ENCODE results near the gene ITPR2. TPM values are rescaled to one million over a fixed set of nuclear protein-coding genes. Genes with fewer than 3 reads are reported as not detected.
"Not testable (repeated sequence)": the region's sequence is repeated elsewhere in the genome, so short reads cannot be mapped to it uniquely, and the experiment has no call there.

The ITPR2 gene
- total RNA-seq, 4 donors from 2014 or later: 32.6 to 49.8 (median 39.9) TPM

DNA sequence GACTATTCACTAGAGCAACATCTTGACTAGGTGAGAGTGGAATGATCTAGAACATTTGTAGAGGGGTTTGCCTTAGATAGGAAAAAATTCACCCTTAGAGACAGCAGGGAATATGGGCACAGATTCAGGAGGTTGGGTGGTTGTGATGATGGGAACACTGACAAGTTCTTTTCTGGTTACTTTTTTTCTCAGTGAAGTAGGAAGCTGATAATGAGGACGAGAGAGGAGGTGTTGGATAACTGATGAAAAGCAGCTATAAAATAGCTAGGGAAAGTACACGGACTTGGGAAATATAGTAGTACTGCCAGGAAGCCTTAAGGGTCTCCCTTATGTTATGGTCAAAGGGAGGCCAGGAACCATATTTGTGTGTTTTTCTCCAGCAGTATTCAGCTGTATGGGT, 387.1 kb downstream of the ITPR2 start:
- Histone ChIP-seq H3K4me1 (no peaks in the 10 kb centered on the region), H3K36me3 (peaks cover 0 to 4% (median 0%) of the 10 kb centered on the region in 3 donors), H3K27me3 (no peaks in the 10 kb centered on the region), H3K9me3 (no peaks in the 10 kb centered on the region), H3K27ac (no peak overlapping the region), H3K4me3 (no peak overlapping the region)
- TF ChIP-seq EP300 (IDR thresholded peaks at IDR 0.05) (no peak), POLR2A (IDR thresholded peaks at IDR 0.05) (no peak)
- TF ChIP-seq, protein P1, sequence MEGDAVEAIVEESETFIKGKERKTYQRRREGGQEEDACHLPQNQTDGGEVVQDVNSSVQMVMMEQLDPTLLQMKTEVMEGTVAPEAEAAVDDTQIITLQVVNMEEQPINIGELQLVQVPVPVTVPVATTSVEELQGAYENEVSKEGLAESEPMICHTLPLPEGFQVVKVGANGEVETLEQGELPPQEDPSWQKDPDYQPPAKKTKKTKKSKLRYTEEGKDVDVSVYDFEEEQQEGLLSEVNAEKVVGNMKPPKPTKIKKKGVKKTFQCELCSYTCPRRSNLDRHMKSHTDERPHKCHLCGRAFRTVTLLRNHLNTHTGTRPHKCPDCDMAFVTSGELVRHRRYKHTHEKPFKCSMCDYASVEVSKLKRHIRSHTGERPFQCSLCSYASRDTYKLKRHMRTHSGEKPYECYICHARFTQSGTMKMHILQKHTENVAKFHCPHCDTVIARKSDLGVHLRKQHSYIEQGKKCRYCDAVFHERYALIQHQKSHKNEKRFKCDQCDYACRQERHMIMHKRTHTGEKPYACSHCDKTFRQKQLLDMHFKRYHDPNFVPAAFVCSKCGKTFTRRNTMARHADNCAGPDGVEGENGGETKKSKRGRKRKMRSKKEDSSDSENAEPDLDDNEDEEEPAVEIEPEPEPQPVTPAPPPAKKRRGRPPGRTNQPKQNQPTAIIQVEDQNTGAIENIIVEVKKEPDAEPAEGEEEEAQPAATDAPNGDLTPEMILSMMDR (IDR thresholded peaks at IDR 0.05): no peak
- DNase-seq (ENCODE audit: low spot score in 2 of 2): no peak
- WGBS, 2 donors: 80 to 83% methylated on average over 2 of the region's 2 CpGs

DNA sequence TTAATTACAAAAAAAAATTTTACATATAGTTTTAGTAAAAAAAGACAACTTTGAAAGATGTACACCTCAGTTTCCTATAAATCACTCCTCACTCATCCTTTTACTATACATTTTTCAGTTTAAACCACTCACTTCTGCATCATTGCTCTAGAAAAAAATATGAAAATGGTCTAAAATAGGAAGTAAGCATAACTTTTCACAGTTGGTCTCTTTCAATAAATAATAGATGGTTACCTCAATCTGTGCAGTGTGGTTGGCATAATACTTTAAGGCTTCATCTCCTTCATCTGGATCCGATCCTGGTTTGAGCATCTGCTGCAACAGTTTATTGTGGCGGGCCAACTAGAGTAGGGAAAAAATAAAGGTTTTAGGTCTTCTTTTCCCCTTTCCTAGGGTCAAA, 389.7 kb downstream of the ITPR2 start:
- no peaks in the 10 kb centered on the region for H3K27me3 ChIP-seq
- TF ChIP-seq, protein P1 (IDR thresholded peaks at IDR 0.05): no peak
- TF ChIP-seq EP300 (IDR thresholded peaks at IDR 0.05) (no peak), POLR2A (IDR thresholded peaks at IDR 0.05) (no peak)

GRCh38 chr12:26441434-26441833, 391.6 kb downstream of the ITPR2 start:
- Histone ChIP-seq H3K4me1 (no peaks in the 10 kb centered on the region), H3K36me3 (peaks cover 0 to 4% (median 0%) of the 10 kb centered on the region in 3 donors), H3K27ac (no peak overlapping the region), H3K4me3 (no peak overlapping the region), H3K27me3 (no peaks in the 10 kb centered on the region), H3K9me3 (no peaks in the 10 kb centered on the region)
- no peak for DNase-seq (ENCODE audit: low spot score in 2 of 2)
- no peak for TF ChIP-seq EP300 (IDR thresholded peaks at IDR 0.05)
- TF ChIP-seq, protein P1 (IDR thresholded peaks at IDR 0.05): no peak
- TF ChIP-seq POLR2A (IDR thresholded peaks at IDR 0.05): no peak
- WGBS, 2 donors: 85 to 87% methylated on average over 1 of the region's 1 CpG

More for the DNA sequence above, 389.7 kb downstream of the ITPR2 start:
- Histone ChIP-seq H3K4me3 (no peak overlapping the region), H3K27ac (no peak overlapping the region), H3K9me3 (no peaks in the 10 kb centered on the region), H3K4me1 (no peaks in the 10 kb centered on the region), H3K36me3 (peaks cover 0 to 4% (median 0%) of the 10 kb centered on the region in 3 donors)
- WGBS, 2 donors: 96 to 97% methylated on average over 2 of the region's 2 CpGs
- no peak for DNase-seq (ENCODE audit: low spot score in 2 of 2)

DNA sequence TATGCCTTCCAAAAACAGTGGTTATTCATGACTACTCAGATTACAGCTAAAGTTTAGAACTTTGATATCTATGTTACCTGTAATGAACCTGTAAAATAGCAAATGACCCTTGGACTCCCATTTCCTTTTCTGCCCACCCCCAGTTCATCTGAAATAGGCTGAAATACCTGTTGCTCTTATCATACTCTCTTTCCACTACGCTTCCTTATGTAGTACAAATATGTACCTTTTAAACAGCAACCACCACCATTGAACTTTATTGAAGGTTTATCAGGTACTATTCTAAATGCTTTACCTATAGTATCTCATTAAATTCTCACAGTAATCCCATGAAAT, 398.0 kb downstream of the ITPR2 start:
- no peaks in the 10 kb centered on the region for H3K36me3 ChIP-seq
- H3K4me3 ChIP-seq: no peak overlapping the region
- H3K4me1 ChIP-seq: no peaks in the 10 kb centered on the region
- WGBS, 2 donors: 94 to 98% methylated on average over 1 of the region's 1 CpG
- DNase-seq (ENCODE audit: low spot score in 2 of 2): no peak
- H3K27me3 ChIP-seq: no peaks in the 10 kb centered on the region
- no peaks in the 10 kb centered on the region for H3K9me3 ChIP-seq
- H3K27ac ChIP-seq: no peak overlapping the region
- TF ChIP-seq EP300 (IDR thresholded peaks at IDR 0.05) (no peak), POLR2A (IDR thresholded peaks at IDR 0.05) (no peak)
- TF ChIP-seq, protein P1 (IDR thresholded peaks at IDR 0.05): no peak

DNA sequence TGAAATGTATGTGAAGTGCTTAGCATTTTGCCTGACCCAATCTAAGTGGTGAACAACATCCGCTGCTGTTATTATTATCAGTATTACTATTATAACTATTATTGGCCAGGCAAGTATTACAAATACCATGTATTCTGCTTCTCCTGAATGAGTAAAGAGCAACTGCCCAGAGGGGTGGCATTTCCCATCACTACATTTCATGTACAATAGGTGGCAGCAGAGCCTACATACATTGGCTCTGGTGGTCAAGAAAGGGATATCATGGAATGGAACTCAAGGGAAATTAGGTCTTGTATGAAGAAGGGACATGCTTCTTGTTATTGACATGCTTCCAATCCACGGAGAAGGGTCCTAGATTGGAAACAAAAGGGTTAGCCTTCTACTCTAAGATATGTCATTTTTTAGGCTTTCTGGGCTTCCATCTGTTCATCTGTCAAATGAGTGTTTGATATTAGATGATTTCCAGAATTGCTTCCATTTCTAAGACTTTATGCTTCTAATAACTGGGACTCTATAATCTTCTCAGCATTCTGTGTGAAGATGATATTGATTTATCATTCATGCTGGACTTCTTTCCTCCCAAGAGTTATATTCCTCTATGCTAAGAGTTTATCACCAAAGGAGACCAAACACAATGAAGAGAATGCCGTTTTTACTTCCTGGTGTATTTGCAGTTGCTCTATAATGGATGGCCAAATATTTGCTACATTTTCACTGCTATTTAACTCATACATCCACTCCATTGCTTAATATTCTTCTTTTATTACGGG, 398.5 kb downstream of the ITPR2 start:
- H3K36me3 ChIP-seq: no peaks in the 10 kb centered on the region
- no peak overlapping the region for H3K27ac ChIP-seq
- peak in 1 of 2 donors; percentile 51 for DNase-seq (ENCODE audit: low spot score in 2 of 2)
- 76 to 80% methylated on average over 4 of the region's 4 CpGs for WGBS, 2 donors
- TF ChIP-seq EP300 (IDR thresholded peaks at IDR 0.05) (no peak), POLR2A (IDR thresholded peaks at IDR 0.05) (no peak)
- TF ChIP-seq, protein P1 (IDR thresholded peaks at IDR 0.05): peak; percentile 42 to 81 (median 56)
- H3K4me1 ChIP-seq: no peaks in the 10 kb centered on the region
- no peaks in the 10 kb centered on the region for H3K27me3 ChIP-seq
- no peak overlapping the region for H3K4me3 ChIP-seq
- no peaks in the 10 kb centered on the region for H3K9me3 ChIP-seq

GRCh38 chr12:26433701-26434100, 399.3 kb downstream of the ITPR2 start:
- not testable (repeated sequence) for H3K9me3 ChIP-seq; H3K4me3 ChIP-seq; H3K27ac ChIP-seq; H3K27me3 ChIP-seq; DNase-seq (ENCODE audit: low spot score in 2 of 2); H3K36me3 ChIP-seq; H3K4me1 ChIP-seq
- 64 to 88% methylated on average over 1 of the region's 1 CpG for WGBS, 2 donors

Data from tibial nerve (tissue), 4 donors.